Ascending aorta (tissue), 2 donors: ENCODE results near the gene APLF. TPM values are rescaled to one million over a fixed set of nuclear protein-coding genes. Genes with fewer than 3 reads are reported as not detected.
A peak's percentile ranks its signal among the peaks of the same experiment; 100 is the strongest.

Experiments
- DNase-seq, 2 donors: peaks; one replicate each; pipeline ENCODE4 v3.0.0-alpha.2; 2019; ENCODE audit warnings: low spot score in 2 of 2
- H3K27ac ChIP-seq, 2 donors: fragments of 200-600 bp; sonication (generic); one replicate each; pipeline ENCODE4 v1.5.1; 2016 to 2017; ENCODE audit warnings: mild to moderate bottlenecking in 1 of 2
- H3K27me3 ChIP-seq: fragments of 200-600 bp; sonication (generic); one replicate; pipeline ENCODE4 v1.5.1; 2017
- H3K36me3 ChIP-seq, 2 donors: fragments of 200-600 bp; sonication (generic); one replicate each; pipeline ENCODE4 v1.5.1; 2016
- H3K4me1 ChIP-seq, 2 donors: fragments of 200-600 bp; sonication (generic); one replicate each; pipeline ENCODE4 v1.5.1; 2016 to 2017; ENCODE audit warnings: mild to moderate bottlenecking in 1 of 2
- H3K4me3 ChIP-seq, 2 donors: fragments of 200-600 bp; sonication (generic); one replicate each; pipeline ENCODE4 v1.5.1; 2016 to 2017; ENCODE audit warnings: mild to moderate bottlenecking in 1 of 2
- H3K9me3 ChIP-seq, 2 donors: fragments of 200-600 bp; sonication (generic); one replicate each; pipeline ENCODE4 v1.5.1; 2016
- CTCF ChIP-seq, 3 experiments: fragments of 200-600 bp in 2 of 3; fragments of 450-650 bp in 1 of 3; sonication (generic) in 2 of 3; IDR thresholded peaks; one replicate each; pipeline ENCODE4 v1.5.1; 2016 to 2019; ENCODE audit warnings: antibody characterized with exemption in 3 of 3, mild to moderate bottlenecking in 1 of 3, moderate library complexity in 1 of 3
- intact Hi-C: fragments of 100-400 bp; cut with DNase I; formaldehyde crosslinking; loops from one replicate; pipeline ENCODE4 v1.15.1; 2023
- total RNA-seq: library from RNA; depleted of rRNA; stranded (reverse); fragments of >200 nt; gene quantifications from one replicate; pipeline ENCODE4 v1.1.0, GENCODE V29; 2016

The APLF gene
- total RNA-seq, 1 donor from 2014 or later, result 2.8 TPM

- intact Hi-C loops, result no loop called here
- no peaks in the 10 kb centered on the region for H3K27me3 ChIP-seq
- H3K4me1 ChIP-seq, result no peaks in the 10 kb centered on the region
- H3K4me3 ChIP-seq, result no peak overlapping the region
- H3K36me3 ChIP-seq, result no peaks in the 10 kb centered on the region
- TF ChIP-seq CTCF (IDR thresholded peaks at IDR 0.05), result no peak
- no peaks in the 10 kb centered on the region for H3K9me3 ChIP-seq
- H3K27ac ChIP-seq, result no peak overlapping the region
- DNase-seq, result no peak
These were observed 11.2 kb upstream of the APLF start for GRCh38 chr2:68456198-68456597.

GRCh38 chr2:68458981-68459380 lies 8.4 kb upstream of the APLF start:
- DNase-seq, result no peak
- Histone ChIP-seq H3K27me3 (no peaks in the 10 kb centered on the region), H3K36me3 (no peaks in the 10 kb centered on the region), H3K27ac (no peak overlapping the region), H3K4me1 (no peaks in the 10 kb centered on the region), H3K4me3 (no peak overlapping the region), H3K9me3 (no peaks in the 10 kb centered on the region)
- intact Hi-C loops, result no loop called here
- TF ChIP-seq CTCF (IDR thresholded peaks at IDR 0.05), result no peak

GRCh38 chr2:68463287-68463877 lies 4.0 kb upstream of the APLF start:
- peak; percentile 48 to 78 (median 59) for TF ChIP-seq CTCF (IDR thresholded peaks at IDR 0.05)
- intact Hi-C loops, result loop anchor here (2.0 to 10.0 kb wide), 4 partner anchors 251 to 1899 kb away; no protein-coding TSS in a partner anchor
- H3K36me3 ChIP-seq, result no peaks in the 10 kb centered on the region
- no peak overlapping the region for H3K27ac ChIP-seq
- no peaks in the 10 kb centered on the region for H3K9me3 ChIP-seq
- H3K4me1 ChIP-seq, result peaks cover 0 to 3% of the 10 kb centered on the region in 2 donors
- no peaks in the 10 kb centered on the region for H3K27me3 ChIP-seq
- no peak for DNase-seq
- no peak overlapping the region for H3K4me3 ChIP-seq

- H3K36me3 ChIP-seq, result no peaks in the 10 kb centered on the region
- H3K9me3 ChIP-seq, result no peaks in the 10 kb centered on the region
- no peak for TF ChIP-seq CTCF (IDR thresholded peaks at IDR 0.05)
- intact Hi-C loops, result loop anchor here (5.0 to 10.0 kb wide), 2 partner anchors 443 to 1900 kb away; no protein-coding TSS in a partner anchor
- DNase-seq, result no peak
- H3K4me3 ChIP-seq, result no peak overlapping the region
- H3K4me1 ChIP-seq, result peaks cover 0 to 3% of the 10 kb centered on the region in 2 donors
- no peaks in the 10 kb centered on the region for H3K27me3 ChIP-seq
- H3K27ac ChIP-seq, result no peak overlapping the region
These were observed 2.7 kb upstream of the APLF start for GRCh38 chr2:68464651-68465050.

- H3K4me3 ChIP-seq, result no peak overlapping the region
- intact Hi-C loops, result loop anchor here (10.0 kb wide), 1 partner anchor 1900 kb away; no protein-coding TSS in a partner anchor
- no peaks in the 10 kb centered on the region for H3K36me3 ChIP-seq
- peaks cover 0 to 3% of the 10 kb centered on the region in 2 donors for H3K4me1 ChIP-seq
- no peak for DNase-seq
- H3K27me3 ChIP-seq, result no peaks in the 10 kb centered on the region
- no peak for TF ChIP-seq CTCF (IDR thresholded peaks at IDR 0.05)
- no peaks in the 10 kb centered on the region for H3K9me3 ChIP-seq
- H3K27ac ChIP-seq, result peak overlapping the region; percentile 59 to 91
These were observed 2.1 kb upstream of the APLF start for GRCh38 chr2:68465081-68465916.
